VCaP (cell line): ENCODE measurements around the gene ARMC2.

Experiments
- H3K27ac ChIP-seq: fragments of 450-650 bp; 2 replicates; pipeline ENCODE4 v1.5.1; 2017
- TF ChIP-seq, protein P1 (sequence below): fragments of 450-650 bp; conservative IDR thresholded peaks from 2 replicates; pipeline ENCODE4 v1.5.1; 2017; ENCODE audit warnings: mild to moderate bottlenecking, moderate library complexity

ARMC2 gene

DNA sequence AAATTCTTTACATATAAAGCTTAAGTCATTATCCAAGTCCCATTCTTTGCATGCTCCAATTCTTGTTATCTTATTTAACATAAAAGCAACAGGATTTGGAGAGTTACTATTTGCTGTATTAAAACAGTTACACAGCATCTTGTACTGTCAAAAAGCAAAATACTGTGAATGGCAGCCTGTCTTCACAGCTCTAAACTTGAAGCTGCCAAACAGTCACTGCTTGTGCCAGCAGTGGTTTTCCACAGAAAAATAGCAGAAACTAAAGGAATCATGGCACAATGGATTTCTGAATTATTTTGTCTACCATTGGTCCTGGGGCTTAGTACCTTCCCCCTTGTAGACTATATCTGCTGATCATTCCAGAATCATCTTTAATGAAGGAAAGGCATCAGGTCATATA is 138.9 kb downstream of the ARMC2 start:
- TF ChIP-seq, protein P1, sequence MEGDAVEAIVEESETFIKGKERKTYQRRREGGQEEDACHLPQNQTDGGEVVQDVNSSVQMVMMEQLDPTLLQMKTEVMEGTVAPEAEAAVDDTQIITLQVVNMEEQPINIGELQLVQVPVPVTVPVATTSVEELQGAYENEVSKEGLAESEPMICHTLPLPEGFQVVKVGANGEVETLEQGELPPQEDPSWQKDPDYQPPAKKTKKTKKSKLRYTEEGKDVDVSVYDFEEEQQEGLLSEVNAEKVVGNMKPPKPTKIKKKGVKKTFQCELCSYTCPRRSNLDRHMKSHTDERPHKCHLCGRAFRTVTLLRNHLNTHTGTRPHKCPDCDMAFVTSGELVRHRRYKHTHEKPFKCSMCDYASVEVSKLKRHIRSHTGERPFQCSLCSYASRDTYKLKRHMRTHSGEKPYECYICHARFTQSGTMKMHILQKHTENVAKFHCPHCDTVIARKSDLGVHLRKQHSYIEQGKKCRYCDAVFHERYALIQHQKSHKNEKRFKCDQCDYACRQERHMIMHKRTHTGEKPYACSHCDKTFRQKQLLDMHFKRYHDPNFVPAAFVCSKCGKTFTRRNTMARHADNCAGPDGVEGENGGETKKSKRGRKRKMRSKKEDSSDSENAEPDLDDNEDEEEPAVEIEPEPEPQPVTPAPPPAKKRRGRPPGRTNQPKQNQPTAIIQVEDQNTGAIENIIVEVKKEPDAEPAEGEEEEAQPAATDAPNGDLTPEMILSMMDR = no peak
- no peak overlapping the region for H3K27ac ChIP-seq

DNA sequence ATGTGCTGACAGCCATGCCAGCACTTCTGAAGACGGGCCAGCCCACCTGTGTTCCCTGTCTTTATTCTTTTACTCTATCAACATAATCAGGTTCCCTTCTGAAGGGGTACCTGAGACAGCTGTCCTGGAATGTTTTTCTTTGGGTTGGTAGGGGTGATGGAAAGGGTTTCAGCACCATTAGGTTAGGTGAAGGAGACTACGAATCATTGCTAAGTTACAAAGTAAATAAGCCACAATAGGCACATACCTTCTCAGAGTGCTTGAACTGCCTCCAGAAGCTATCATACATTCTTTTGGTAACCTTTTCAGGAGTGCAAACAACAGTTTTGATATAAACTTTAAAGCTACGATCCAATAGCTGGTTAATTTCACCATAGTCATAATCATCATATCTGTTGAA is 140.1 kb downstream of the ARMC2 start:
- H3K27ac ChIP-seq = no peak overlapping the region
- TF ChIP-seq, protein P1 = no peak

DNA sequence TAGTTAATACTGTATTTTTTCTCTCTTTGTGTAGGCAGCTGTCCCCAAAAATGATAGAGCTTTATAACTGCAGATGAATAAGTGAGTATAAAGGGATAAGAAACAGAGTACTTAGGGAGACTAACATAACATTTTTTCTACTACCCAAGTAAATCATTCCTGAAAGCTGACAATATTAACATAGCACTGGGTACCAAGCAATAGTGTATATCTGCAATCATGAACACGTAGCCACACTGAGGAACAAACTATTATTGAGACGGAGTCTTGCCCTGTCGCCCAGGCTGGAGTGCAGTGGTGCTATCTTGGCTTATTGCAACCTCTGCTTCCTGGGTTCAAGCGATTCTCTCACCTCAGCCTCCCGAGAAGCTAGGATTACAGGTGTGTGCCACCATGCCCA is 140.5 kb downstream of the ARMC2 start:
- H3K27ac ChIP-seq = no peak overlapping the region
- TF ChIP-seq, protein P1 = no peak

DNA sequence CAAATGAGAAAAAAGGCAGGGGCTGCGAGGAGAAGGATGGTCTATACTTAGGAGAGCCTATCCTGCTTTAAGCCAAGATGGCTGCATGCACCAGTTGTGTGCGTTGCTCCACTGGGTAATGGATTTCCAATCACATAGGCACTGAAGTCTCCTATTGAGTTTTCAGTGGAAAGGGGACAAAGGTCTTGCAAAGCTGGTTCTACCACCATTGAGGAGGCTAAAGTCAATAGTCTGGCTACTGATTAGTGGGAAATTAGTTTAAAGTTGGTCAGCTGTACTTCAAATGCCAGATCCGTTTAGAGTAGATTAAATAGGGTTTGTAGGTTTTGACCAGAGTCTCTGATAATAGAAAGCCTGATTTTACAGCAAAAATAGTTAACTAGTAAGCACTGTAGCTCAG is 141.5 kb downstream of the ARMC2 start:
- no peak overlapping the region for H3K27ac ChIP-seq
- TF ChIP-seq, protein P1 = no peak

DNA sequence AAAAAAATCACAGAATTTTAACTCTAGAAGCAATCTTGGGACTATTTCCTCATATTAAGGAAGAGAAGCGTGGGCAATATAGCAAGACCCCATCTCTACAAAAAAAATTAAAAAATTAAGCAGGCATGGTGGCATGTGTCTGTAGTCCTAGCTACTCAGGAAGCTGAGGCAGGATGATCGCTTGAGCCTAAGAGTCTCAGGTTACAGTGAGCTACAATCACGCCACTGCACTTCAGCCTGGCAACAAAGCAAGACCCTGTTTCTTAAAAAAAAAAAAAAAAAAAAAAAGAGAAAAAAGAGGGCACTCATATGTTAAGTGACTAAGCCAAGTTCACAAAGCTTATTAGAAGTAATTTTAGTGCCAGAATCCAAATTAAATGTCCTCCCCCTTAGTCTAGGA is 145.7 kb downstream of the ARMC2 start:
- H3K27ac ChIP-seq = no peak overlapping the region
- TF ChIP-seq, protein P1 = no peak

DNA sequence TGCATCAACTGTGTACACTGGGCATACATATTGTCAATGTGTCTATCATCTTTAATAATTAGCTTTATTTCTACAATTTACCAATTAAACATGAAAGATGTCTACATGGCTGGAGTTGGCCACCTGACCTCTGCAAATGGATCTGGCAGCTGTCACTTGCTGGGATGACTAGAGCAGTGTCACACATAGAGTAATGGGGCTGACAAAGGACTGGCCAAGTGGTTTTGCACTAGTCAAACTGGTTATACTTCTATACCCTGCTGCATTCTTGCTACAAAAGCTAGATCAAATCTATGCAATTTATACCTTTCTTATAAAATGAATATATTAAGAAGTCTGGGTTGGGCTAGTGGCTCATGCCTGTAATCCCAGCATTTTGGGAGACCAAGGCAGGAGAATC is 147.1 kb downstream of the ARMC2 start:
- TF ChIP-seq, protein P1 = no peak
- H3K27ac ChIP-seq = no peak overlapping the region

DNA sequence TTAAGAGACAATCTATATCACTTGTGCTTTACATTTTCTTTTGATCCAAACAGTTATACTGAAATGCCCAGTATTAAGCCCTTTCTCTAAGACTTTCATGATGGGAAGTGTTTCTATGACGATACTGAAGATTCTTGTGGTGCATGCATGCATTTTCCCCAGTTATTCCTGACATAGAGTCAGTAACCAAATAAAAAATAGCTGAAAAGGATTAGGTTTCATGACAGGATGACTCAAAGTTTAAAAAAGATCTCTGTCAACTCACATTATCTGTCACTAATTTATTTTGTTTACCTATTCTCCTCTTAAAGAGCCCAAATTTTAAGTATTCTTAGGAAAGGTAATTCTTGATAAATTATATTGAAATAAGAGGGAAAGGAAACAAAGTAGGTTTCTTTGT is 148.0 kb downstream of the ARMC2 start:
- TF ChIP-seq, protein P1 = no peak
- no peak overlapping the region for H3K27ac ChIP-seq

DNA sequence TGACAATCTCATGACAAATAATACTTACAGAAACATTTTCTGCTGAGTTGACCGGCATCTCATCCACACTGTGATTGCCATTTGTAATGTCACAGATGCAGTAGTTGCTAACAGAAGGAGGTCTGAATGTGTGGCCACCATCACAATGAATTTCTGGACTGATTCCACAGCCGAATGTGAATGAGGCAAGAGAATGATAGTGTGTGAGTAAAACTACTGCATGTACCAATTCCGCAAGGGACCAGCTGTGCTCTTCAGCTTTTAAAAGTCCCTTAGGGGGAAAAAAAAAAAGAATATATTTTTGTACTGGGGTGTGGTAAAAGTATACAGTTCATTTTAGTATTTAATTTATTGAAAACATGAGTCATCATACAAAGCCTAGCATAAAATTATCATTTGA is 150.3 kb downstream of the ARMC2 start:
- TF ChIP-seq, protein P1 = no peak
- no peak overlapping the region for H3K27ac ChIP-seq
